GM06990 (cell line): ENCODE results near the gene TSHZ1.

Source experiments
- DNase-seq: peaks from one replicate; pipeline ENCODE4 v3.0.0-alpha.2; 2011; ENCODE audit not compliant: insufficient read length; ENCODE audit errors: extremely low read depth
- H3K27me3 ChIP-seq: replicated peaks from 2 replicates; pipeline ENCODE4 v1.6.0; 2011; ENCODE audit warnings: low read length; ENCODE audit not compliant: control insufficient read depth, insufficient read depth
- H3K36me3 ChIP-seq: 2 replicates; pipeline ENCODE4 v1.5.1; 2011; ENCODE audit warnings: low read length; ENCODE audit not compliant: control insufficient read depth, insufficient read depth
- H3K4me3 ChIP-seq: replicated peaks from 2 replicates; pipeline ENCODE4 v1.5.1; 2011; ENCODE audit warnings: low read depth, mild to moderate bottlenecking, control low read depth, low read length
- TF ChIP-seq, protein P1 (sequence below): IDR thresholded peaks from 2 replicates; pipeline ENCODE4 v1.5.1; 2011; ENCODE audit warnings: low read length, control low read depth, mild to moderate bottlenecking, inconsistent platforms; ENCODE audit not compliant: insufficient read depth, poor library complexity, severe bottlenecking

The TSHZ1 gene

DNA sequence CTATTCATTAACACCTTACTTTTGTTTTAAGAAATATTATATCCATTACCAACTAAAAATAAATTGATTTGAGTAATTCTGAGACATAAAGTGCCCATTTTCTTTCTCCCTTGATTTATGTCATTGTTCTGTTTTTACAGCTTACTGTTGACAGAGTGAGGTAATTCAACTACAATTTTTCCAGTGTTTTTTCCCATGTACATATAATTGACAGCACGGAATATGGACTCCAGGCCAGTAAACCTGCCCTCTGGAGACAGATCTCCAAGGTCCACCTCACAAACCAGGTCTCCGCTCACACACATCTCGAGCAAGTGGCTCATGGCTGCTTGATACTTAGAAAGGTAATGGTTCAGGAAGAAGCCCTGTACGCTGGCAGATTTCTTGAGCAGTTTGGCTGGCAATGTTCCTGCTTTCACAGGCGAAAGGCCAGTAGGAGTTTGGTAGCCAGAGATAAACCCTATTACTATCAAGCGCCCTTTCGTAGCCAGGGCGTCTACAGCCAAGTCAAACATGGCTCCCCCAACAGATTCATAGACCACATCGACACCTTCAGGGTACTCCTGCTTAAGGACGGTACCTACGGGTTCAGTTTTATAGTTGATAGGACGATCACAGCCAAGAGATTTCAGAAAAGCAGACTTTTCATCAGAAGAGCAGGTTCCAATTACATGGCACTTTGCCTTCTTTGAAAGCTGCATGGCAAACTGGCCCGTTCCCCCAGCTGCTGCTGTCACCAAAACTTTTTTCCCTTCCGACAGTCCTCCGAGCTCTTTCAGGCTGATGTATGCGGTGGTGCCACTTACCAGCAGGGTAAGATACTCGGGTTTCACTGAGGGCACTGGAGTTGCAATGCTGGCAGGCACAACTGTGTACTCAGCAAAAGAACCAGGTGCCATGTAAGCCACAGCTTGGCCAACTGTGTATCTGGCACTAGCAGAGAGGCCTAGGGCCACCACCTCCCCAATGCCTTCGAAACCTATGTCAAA is 9.0 kb upstream of the TSHZ1 start:
- no peak for DNase-seq
- H3K27me3 ChIP-seq, result no peaks in the 10 kb centered on the region
- H3K36me3 ChIP-seq, result peaks cover 11% of the 10 kb centered on the region
- TF ChIP-seq, protein P1, sequence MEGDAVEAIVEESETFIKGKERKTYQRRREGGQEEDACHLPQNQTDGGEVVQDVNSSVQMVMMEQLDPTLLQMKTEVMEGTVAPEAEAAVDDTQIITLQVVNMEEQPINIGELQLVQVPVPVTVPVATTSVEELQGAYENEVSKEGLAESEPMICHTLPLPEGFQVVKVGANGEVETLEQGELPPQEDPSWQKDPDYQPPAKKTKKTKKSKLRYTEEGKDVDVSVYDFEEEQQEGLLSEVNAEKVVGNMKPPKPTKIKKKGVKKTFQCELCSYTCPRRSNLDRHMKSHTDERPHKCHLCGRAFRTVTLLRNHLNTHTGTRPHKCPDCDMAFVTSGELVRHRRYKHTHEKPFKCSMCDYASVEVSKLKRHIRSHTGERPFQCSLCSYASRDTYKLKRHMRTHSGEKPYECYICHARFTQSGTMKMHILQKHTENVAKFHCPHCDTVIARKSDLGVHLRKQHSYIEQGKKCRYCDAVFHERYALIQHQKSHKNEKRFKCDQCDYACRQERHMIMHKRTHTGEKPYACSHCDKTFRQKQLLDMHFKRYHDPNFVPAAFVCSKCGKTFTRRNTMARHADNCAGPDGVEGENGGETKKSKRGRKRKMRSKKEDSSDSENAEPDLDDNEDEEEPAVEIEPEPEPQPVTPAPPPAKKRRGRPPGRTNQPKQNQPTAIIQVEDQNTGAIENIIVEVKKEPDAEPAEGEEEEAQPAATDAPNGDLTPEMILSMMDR, result no peak
- no peak overlapping the region for H3K4me3 ChIP-seq

DNA sequence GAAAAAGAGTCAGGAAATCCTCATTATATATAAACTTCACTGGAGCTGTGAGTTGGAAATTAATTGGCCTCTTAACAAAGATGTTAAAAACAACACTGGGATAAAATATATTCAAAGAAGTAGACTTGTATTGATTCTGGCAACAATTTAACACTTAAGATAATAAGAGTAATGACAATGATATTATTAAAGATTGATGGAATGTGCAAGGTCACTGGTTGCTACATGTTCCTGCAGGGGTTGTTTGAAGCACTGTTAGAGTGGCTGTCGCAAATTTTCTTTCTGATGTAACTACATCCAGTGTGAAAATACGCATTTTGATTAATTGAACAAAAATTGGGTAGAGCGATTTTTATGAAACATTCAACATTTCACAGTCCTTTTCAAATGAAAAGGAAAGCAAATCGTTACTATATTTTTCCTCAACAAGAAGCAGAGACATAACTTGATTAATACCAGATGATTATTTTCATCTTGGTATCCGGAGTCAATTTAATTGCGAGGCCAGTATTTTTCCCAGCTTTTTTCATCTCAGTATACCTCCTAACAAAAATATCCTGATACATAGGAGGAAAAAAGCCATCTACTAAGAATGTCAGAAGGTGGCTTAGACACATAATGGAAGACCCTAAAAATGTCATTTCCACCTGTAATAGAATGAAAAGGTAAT is 7.8 kb upstream of the TSHZ1 start:
- no peaks in the 10 kb centered on the region for H3K27me3 ChIP-seq
- no peak overlapping the region for H3K4me3 ChIP-seq
- TF ChIP-seq, protein P1, result no peak
- peaks cover 11% of the 10 kb centered on the region for H3K36me3 ChIP-seq
- no peak for DNase-seq

DNA sequence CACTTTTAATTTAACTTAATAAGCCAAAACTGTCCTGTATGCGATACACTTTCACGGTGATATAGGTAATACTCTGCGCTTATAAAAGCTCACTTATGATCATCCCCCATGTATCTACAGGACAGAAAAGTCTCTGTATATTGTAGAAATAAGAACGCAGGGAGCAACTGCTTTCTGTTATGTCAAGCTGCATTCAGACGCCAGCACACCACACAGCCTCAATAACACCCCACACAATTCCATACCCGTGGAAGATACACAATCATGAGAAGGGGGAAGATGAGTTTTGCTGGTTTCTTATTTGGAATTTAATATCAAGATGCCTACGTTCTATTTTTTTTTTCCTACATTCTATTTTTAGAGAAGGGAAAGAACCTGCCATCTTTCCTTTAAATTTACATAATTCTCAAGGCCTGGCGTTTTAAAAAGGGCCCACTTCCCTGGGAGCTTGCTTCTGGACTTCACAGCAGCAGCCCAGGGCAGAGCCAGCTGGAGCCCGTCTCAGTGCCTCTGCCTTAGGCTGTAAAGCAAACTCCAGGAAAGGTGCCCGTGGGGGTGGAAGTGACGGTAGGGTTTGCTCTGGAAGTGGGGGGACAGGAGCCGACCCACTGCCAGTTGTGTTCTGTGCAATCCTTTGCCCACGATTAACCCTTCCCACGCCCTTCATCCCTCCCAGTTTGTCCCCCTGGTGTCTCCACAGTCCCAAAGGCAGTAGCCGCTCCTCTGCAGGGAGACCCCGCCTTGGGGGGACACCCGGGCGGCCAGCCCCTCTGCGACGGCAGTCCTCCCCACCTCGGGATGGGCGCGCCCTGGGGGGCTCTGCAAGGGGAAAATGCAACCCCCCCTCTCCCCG is 7.0 kb upstream of the TSHZ1 start:
- Histone ChIP-seq H3K36me3 (peaks cover 11% of the 10 kb centered on the region), H3K4me3 (no peak overlapping the region), H3K27me3 (no peaks in the 10 kb centered on the region)
- TF ChIP-seq, protein P1, result no peak
- DNase-seq, result no peak

DNA sequence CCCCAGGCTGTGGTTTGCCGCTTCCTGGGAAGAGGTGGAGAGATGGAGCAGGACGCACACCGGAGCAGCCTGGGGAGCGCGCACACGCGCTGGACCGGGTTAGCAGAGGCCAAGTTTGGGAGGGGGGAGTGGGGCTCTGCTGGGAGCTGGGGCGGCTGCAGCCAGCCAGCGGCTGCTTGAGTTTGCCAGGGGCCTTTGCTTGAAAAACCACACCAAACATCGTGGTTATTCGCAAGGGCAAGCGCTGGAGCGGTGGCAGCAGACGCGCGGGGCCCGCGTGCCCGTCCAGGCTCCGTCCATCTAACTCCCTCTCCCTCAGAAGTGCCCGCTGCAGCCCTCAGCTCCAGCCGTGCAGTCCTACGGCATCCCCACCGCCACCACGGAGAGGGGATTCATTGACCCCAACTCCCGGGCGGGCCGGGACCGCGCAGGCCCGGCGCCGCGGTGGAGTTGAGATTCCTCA is 6.3 kb upstream of the TSHZ1 start:
- no peak for DNase-seq
- H3K4me3 ChIP-seq, result no peak overlapping the region
- TF ChIP-seq, protein P1, result no peak
- peaks cover 11% of the 10 kb centered on the region for H3K36me3 ChIP-seq
- H3K27me3 ChIP-seq, result no peaks in the 10 kb centered on the region

DNA sequence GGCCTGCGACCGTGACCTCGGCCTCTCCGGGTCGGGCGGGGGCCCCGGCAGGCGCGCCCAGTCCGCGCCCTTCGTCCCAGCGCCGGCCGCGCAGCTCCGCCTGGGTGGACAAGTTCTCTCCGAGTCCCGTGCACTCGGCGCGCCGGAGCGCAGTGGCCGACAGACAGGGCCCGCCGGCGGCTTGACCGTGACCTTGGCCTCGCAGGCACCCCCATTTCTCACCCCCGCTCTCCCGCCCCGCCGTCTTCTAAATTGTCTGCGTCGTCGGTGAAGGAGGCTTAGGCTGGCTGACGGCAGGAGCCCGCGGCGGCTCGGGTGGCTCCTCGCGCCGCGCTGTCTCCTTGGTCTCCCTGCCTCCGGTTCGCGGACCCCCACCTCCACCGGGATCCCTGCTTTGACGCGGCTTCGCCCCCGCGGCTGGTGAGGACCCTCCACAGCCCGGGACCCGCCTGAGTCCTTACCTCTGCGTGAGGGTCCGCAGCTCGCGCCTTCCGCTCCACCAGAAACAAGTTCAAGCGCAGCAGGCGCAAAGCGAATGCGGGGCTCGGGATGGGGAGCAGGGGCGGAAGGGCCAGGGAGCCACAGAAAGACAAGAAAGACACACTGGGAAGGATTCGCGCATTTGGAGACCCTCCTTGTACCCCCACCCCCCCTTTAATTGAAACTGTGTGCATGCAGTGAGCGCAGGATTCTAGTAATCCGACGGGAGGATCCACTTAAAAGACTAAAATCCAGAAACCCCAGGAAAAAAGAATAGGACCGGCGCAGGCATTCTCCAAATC is 5.7 kb upstream of the TSHZ1 start:
- Histone ChIP-seq H3K4me3 (no peak overlapping the region), H3K36me3 (peaks cover 11% of the 10 kb centered on the region), H3K27me3 (no peaks in the 10 kb centered on the region)
- TF ChIP-seq, protein P1, result no peak
- no peak for DNase-seq
